Stimulated activated CD8-positive, alpha-beta memory T cell treated with anti-CD3 and anti-CD28 coated beads, Interleukin-15, amount 100 ng/mL, for 48 hours (primary cell): ENCODE results near the gene SPATA18.
"Not testable (repeated sequence)": the region's sequence is repeated elsewhere in the genome, so short reads cannot be mapped to it uniquely, and the experiment has no call there.

ENCODE experiments used
- DNase-seq, 2 donors: peaks; one replicate each; pipeline ENCODE4 v3.0.0-alpha.2; 2020; ENCODE audit warnings: low read depth in 2 of 2

Gene SPATA18

GRCh38 chr4:52051615-52052474, 741 bp downstream of the SPATA18 start:
- DNase-seq, result no peak

- no peak for DNase-seq
Measured at GRCh38 chr4:52052475-52052780, 1.3 kb downstream of the SPATA18 start.

GRCh38 chr4:52054254-52054653, 3.1 kb downstream of the SPATA18 start:
- DNase-seq, result no peak

GRCh38 chr4:52057196-52057595, 6.1 kb downstream of the SPATA18 start:
- no peak for DNase-seq

GRCh38 chr4:52058275-52058674, 7.2 kb downstream of the SPATA18 start:
- DNase-seq, result no peak

GRCh38 chr4:52059372-52059771, 8.3 kb downstream of the SPATA18 start:
- no peak for DNase-seq

- DNase-seq, result no peak
Measured at GRCh38 chr4:52069571-52069970, 18.5 kb downstream of the SPATA18 start.

GRCh38 chr4:52071791-52072546, 20.9 kb downstream of the SPATA18 start:
- DNase-seq, result no peak

GRCh38 chr4:52076731-52077130, 25.6 kb downstream of the SPATA18 start:
- no peak for DNase-seq

GRCh38 chr4:52079659-52080058, 28.6 kb downstream of the SPATA18 start:
- no peak for DNase-seq

- no peak for DNase-seq
Measured at GRCh38 chr4:52081216-52081615, 30.1 kb downstream of the SPATA18 start.

- not testable (repeated sequence) for DNase-seq
Measured at GRCh38 chr4:52086425-52086824, 35.3 kb downstream of the SPATA18 start.

GRCh38 chr4:52091801-52092200, 40.7 kb downstream of the SPATA18 start:
- DNase-seq, result no peak

GRCh38 chr4:52093466-52093865, 42.4 kb downstream of the SPATA18 start:
- DNase-seq, result no peak

GRCh38 chr4:52094376-52095145, 43.5 kb downstream of the SPATA18 start:
- DNase-seq, result no peak

- no peak for DNase-seq
Measured at GRCh38 chr4:52095374-52095773, 44.3 kb downstream of the SPATA18 start.

GRCh38 chr4:52096048-52096447, 44.9 kb downstream of the SPATA18 start:
- DNase-seq, result no peak

GRCh38 chr4:52098618-52099017, 47.5 kb downstream of the SPATA18 start:
- DNase-seq, result no peak

GRCh38 chr4:52099860-52100461, 48.9 kb downstream of the SPATA18 start:
- DNase-seq, result no peak

GRCh38 chr4:52102587-52102986, 51.5 kb downstream of the SPATA18 start:
- no peak for DNase-seq

- no peak for DNase-seq
Measured at GRCh38 chr4:52103319-52103718, 52.2 kb downstream of the SPATA18 start.

- no peak for DNase-seq
Measured at GRCh38 chr4:52105276-52105675, 54.2 kb downstream of the SPATA18 start.
